Measurements from ENCODE around the gene FOXP1. TPM values are rescaled to one million over a fixed set of nuclear protein-coding genes. Genes with fewer than 3 reads are reported as not detected.

The FOXP1 gene
- total and polyA plus RNA-seq, 2 of the 13 experiments (the other 11 are each of a cell fraction or from before 2014, with no cell fraction given): 40.4 to 59.0 TPM

DNA sequence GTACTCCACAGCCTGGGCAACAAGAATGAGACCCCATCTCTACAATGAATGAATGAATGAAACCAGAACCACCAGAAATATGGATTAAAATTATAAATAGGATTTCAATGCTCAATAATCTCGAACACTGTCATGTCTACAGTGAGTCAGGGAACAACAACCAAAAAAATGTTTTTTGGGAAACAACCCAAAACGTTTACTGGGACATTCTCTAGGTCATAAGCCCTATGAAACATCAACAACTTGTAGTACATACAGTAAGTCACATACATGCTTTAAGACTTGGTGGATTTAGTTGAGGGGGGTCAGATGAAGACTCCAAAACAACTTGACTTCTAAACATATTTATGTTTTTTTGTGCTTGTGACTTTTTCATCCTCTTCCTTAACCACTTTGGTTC, 511.2 kb downstream of the FOXP1 start:
- Histone ChIP-seq H3K4me1 (ENCODE audit: insufficient read depth, low read length) (peaks cover 42% of the 10 kb centered on the region), H4K20me1 (ENCODE audit: insufficient read depth, low read length) (no peaks in the 10 kb centered on the region), H3K4me2 (ENCODE audit: low read depth, low read length) (no peak overlapping the region), H3K9ac (ENCODE audit: insufficient read depth, low read depth, low read length) (no peak overlapping the region), H3K36me3 (replicated peaks in 1 of 2; ENCODE audit: control insufficient read depth in 1 of 2, insufficient read depth in 2 of 2, low read length in 2 of 2) (no peaks in the 10 kb centered on the region), H3K27ac (ENCODE audit: extremely low read length, insufficient read depth, low read length) (no peak overlapping the region), H3K27me3 (ENCODE audit: control insufficient read depth in 1 of 2, insufficient read depth in 2 of 2, low read length in 2 of 2) (no peaks in the 10 kb centered on the region), H3K9me3 (ENCODE audit: low read length) (no peaks in the 10 kb centered on the region), H3K4me3 (replicated peaks in 1 of 3; ENCODE audit: insufficient read depth in 1 of 3, low read depth in 2 of 3, low read length in 3 of 3) (no peak overlapping the region), H3K79me2 (ENCODE audit: insufficient read depth, low read length) (peaks cover 11% of the 10 kb centered on the region), H2AFZ (ENCODE audit: low read length) (no peak overlapping the region)
- ChIA-PET POLR2A (no interaction called here), CTCF (ENCODE audit: low intra/inter-chr PET ratio, low total read pairs) (no interaction called here)
- no peak for TF ChIP-seq FOXP1 (IDR thresholded peaks at IDR 0.05)
- TF ChIP-seq FOXP1 (CRISPR knock-in tag; IDR thresholded peaks at IDR 0.05): no peak
- TF ChIP-seq, protein P1, sequence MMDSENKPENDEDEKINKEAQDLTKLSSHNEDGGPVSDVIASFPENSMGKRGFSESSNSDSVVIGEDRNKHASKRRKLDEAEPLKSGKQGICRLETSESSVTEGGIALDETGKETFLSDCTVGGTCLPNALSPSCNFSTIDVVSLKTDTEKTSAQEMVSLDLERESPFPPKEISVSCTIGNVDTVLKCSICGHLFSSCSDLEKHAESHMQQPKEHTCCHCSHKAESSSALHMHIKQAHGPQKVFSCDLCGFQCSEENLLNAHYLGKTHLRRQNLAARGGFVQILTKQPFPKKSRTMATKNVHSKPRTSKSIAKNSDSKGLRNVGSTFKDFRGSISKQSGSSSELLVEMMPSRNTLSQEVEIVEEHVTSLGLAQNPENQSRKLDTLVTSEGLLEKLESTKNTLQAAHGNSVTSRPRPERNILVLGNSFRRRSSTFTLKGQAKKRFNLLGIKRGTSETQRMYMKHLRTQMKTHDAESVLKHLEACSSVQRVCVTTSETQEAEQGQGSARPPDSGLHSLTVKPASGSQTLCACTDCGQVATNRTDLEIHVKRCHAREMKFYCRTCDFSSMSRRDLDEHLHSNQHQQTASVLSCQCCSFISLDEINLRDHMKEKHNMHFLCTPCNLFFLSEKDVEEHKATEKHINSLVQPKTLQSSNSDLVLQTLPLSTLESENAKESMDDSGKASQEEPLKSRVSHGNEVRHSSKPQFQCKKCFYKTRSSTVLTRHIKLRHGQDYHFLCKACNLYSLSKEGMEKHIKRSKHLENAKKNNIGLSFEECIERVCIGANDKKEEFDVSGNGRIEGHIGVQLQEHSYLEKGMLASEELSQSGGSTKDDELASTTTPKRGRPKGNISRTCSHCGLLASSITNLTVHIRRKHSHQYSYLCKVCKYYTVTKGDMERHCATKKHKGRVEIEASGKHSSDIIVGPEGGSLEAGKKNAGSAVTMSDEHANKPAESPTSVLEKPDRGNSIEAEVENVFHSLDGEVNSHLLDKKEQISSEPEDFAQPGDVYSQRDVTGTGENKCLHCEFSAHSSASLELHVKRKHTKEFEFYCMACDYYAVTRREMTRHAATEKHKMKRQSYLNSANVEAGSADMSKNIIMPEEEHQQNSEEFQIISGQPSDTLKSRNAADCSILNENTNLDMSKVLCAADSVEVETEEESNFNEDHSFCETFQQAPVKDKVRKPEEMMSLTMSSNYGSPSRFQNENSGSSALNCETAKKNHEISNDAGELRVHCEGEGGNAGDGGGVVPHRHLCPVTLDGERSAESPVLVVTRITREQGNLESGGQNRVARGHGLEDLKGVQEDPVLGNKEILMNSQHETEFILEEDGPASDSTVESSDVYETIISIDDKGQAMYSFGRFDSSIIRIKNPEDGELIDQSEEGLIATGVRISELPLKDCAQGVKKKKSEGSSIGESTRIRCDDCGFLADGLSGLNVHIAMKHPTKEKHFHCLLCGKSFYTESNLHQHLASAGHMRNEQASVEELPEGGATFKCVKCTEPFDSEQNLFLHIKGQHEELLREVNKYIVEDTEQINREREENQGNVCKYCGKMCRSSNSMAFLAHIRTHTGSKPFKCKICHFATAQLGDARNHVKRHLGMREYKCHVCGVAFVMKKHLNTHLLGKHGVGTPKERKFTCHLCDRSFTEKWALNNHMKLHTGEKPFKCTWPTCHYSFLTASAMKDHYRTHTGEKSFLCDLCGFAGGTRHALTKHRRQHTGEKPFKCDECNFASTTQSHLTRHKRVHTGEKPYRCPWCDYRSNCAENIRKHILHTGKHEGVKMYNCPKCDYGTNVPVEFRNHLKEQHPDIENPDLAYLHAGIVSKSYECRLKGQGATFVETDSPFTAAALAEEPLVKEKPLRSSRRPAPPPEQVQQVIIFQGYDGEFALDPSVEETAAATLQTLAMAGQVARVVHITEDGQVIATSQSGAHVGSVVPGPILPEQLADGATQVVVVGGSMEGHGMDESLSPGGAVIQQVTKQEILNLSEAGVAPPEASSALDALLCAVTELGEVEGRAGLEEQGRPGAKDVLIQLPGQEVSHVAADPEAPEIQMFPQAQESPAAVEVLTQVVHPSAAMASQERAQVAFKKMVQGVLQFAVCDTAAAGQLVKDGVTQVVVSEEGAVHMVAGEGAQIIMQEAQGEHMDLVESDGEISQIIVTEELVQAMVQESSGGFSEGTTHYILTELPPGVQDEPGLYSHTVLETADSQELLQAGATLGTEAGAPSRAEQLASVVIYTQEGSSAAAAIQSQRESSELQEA (CRISPR knock-in tag; IDR thresholded peaks at IDR 0.05; ENCODE audit: not compliant biosample characterization): no peak
- TF ChIP-seq MBD4 (IDR thresholded peaks at IDR 0.05; ENCODE audit: borderline replicate concordance, low read length): no peak
- ATAC-seq (no peak), FAIRE-seq (no peak), DNase-seq (ENCODE audit: low spot score) (no peak)
- 91% methylated on average over 2 of the region's 2 CpGs for WGBS (ENCODE audit: low lambda C conversion rate)
- BruUV-seq (replicated peaks): no TSS peak
- in situ Hi-C loops (cut with HindIII; ENCODE audit: extremely low pct_ligation_motif_present, low pct_unique_long_range_greater_than_20kb) (no loop called here), intact Hi-C loops (cut with micrococcal nuclease; ENCODE audit: unreplicated experiment) (no loop called here)
